HG03354 (cell line): ENCODE measurements around the gene PEAR1.

Experiments used
- ATAC-seq: cut with Tn5 transposase; IDR thresholded peaks from one replicate; pipeline ENCODE4 v1.9.1; 2021; ENCODE audit warnings: mild to moderate bottlenecking; ENCODE audit not compliant: unreplicated experiment, poor library complexity, severe bottlenecking

PEAR1 gene

GRCh38 chr1:156949127-156949526 lies 55.6 kb downstream of the PEAR1 start:
- ATAC-seq, result no peak

- ATAC-seq, result no peak
Observed at GRCh38 chr1:156951371-156951770, 57.9 kb downstream of the PEAR1 start.

DNA sequence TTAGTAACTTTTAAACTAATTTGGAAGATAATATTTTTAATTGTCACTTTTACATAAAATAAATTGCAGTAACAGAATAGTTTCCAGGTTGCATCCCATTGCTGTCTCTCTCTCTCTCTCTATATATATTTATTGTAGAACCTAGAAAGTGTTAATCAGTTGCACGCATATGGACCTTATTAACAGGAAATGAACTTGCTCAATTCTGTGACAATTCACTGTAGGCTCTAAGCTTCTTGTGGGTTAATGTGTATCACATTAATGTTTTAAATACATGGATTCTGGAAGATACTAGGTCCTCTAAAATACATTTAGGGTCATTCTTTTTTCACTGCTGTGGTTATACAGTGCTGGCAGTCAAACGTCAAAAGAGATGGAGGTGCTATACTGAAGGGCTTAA lies 60.1 kb downstream of the PEAR1 start:
- no peak for ATAC-seq

- ATAC-seq, result no peak
Observed at GRCh38 chr1:156956333-156956732, 62.8 kb downstream of the PEAR1 start.

DNA sequence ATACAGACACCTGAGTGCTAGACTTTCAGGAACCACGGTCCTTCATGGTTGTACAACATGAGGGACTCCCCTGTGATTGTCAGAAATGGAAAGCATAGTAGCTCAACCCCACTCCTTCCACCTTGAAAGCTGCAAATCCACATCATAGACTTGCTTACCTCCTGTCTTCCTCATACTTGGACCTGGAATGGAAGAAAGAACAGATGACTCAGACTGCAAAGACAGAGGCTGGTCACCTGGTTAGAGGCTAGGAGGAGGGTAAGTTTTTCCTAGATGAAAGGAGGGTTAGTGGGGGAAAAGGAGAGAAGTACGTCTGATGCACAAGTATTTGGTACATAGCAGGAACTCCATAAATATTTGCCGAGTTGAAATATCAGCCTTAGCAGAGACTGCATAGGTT lies 64.1 kb downstream of the PEAR1 start:
- ATAC-seq, result no peak

DNA sequence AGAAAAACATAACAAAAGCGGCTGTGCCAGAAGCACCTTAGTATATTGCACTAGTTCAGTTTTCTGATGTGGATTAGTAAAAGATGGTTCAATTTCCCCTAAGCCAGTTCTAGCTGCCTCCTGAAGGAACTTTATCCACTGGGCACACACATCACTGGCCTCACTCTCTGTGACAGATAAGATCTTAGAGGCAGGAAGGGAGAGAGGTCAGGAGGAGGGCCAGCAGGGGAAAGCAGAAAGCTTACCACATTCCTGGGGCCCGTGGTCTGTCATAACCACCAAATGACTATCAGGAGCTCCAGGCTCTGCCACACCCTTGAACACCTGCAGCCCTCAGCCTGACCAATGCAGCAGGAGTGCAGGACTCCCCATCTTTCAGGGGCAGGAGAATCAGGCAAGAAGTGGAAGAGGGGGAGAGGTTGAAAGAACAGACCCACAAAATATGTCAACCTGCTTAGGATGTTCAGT lies 64.8 kb downstream of the PEAR1 start:
- no peak for ATAC-seq

- no peak for ATAC-seq
Observed at GRCh38 chr1:156959414-156959813, 65.9 kb downstream of the PEAR1 start.

- ATAC-seq, result no peak
Observed at GRCh38 chr1:156959925-156960324, 66.4 kb downstream of the PEAR1 start.

DNA sequence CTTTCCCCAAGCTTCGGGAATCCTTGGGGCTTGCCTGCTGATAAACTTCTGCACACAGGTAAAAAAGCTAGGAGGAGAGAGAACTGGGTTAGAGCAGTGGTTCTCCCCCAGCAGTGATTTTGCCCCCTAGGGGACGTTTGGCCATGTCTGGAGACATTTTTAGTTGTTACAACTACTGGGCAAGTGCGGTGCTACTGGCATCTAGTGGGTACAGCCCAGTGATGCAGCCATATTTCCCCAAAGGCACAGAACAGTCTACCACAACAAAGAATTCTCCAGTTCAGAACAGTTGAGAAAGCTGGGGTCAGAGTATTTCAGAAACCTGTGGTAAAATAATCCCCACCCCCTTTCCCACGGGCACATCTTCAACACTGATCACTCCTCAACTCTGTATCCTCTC lies 68.2 kb downstream of the PEAR1 start:
- ATAC-seq, result no peak

DNA sequence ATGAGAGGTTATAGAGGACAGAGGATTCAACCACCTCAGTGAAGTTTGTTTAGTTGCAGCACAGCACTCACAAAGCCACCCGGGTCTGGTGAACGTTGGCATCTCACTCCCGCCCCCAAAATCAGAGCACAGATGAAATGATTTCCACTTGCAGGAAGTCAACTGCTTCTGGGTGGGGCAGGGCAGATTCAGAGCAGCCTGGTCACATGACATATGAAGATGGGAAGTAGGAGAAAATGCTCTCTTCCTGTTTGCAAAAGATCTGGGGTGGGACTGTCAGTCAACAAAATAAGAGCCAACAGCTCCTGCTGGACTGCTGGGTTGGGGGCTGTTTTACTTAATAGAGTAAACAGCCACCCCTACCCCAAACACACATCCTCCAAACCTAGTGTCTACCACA lies 70.1 kb downstream of the PEAR1 start:
- ATAC-seq, result no peak

GRCh38 chr1:156964441-156964840 lies 70.9 kb downstream of the PEAR1 start:
- ATAC-seq, result no peak
